K562 (cell line): ENCODE results near the gene KCNC4. TPM values are rescaled to one million over a fixed set of nuclear protein-coding genes. Genes with fewer than 3 reads are reported as not detected.

ENCODE experiments used
- BACH1 ChIP-seq: fragments of 200-800 bp; sonication (Bioruptor generic); IDR thresholded peaks from 2 replicates; pipeline ENCODE4 v1.6.1; 2016; ENCODE audit warnings: missing genetic modification characterization, missing compliant biosample characterization
- BRD4 ChIP-seq: fragments of 200-600 bp; sonication (generic); IDR thresholded peaks from 2 replicates; pipeline ENCODE4 v1.6.1; 2017; ENCODE audit warnings: inconsistent platforms
- CREB1 ChIP-seq, 2 experiments: sonication (generic) in 1 of 2; formaldehyde crosslinking in 1 of 2; IDR thresholded peaks; 2 replicates each; pipeline versions ENCODE4 v1.6.1 to v1.8.0; 2012 to 2022; ENCODE audit warnings: inconsistent platforms in 1 of 2, mild to moderate bottlenecking in 1 of 2, missing genetic modification reagents in 1 of 2, moderate library complexity in 1 of 2
- CREB5 ChIP-seq: fragments of 250-450 bp; sonication (Bioruptor Pico); IDR thresholded peaks from 2 replicates; pipeline ENCODE4 v1.5.0; 2020; ENCODE audit warnings: mild to moderate bottlenecking
- CXXC5 ChIP-seq: fragments of 250-450 bp; sonication (Bioruptor Pico); IDR thresholded peaks from 2 replicates; pipeline ENCODE4 v1.8.0; 2022; ENCODE audit warnings: inconsistent platforms, mild to moderate bottlenecking, moderate library complexity
- DIDO1 ChIP-seq: fragments of 450-650 bp; IDR thresholded peaks from 2 replicates; pipeline ENCODE4 v1.6.1; 2016; ENCODE audit warnings: low read depth, missing biosample characterization, missing genetic modification characterization
- EGR1 ChIP-seq: fragments of 450-650 bp; conservative IDR thresholded peaks from 2 replicates; pipeline ENCODE4 v1.6.1; 2017; ENCODE audit warnings: mild to moderate bottlenecking
- ELK3 ChIP-seq: fragments of 450-650 bp; formaldehyde crosslinking; IDR thresholded peaks from 2 replicates; pipeline ENCODE4 v1.4.0; 2020; ENCODE audit warnings: mild to moderate bottlenecking
- ETV5 ChIP-seq: sonication (generic); formaldehyde crosslinking; IDR thresholded peaks from 2 replicates; pipeline ENCODE4 v1.4.0; 2020; ENCODE audit warnings: low read depth, mild to moderate bottlenecking, missing genetic modification reagents
- ETV6 ChIP-seq, 3 experiments: fragments of 150-350 bp in 1 of 3; sonication (generic) in 1 of 3; formaldehyde crosslinking in 1 of 3; IDR thresholded peaks; 2 replicates each; pipeline versions ENCODE4 v1.6.1 to v1.8.0; 2014 to 2022; ENCODE audit warnings: borderline replicate concordance in 2 of 3, low read depth in 2 of 3, antibody characterized with exemption in 1 of 3, low read length in 1 of 3, mild to moderate bottlenecking in 1 of 3, missing genetic modification reagents in 1 of 3
- FOXP4 ChIP-seq: sonication (generic); formaldehyde crosslinking; IDR thresholded peaks from 2 replicates; pipeline ENCODE4 v1.8.0; 2022; ENCODE audit warnings: mild to moderate bottlenecking, missing genetic modification reagents, borderline replicate concordance
- GATAD2B ChIP-seq: fragments of 450-650 bp; IDR thresholded peaks from 2 replicates; pipeline ENCODE4 v1.6.1; 2017; ENCODE audit warnings: mild to moderate bottlenecking, borderline replicate concordance
- HNRNPLL ChIP-seq: fragments of 200-400 bp; formaldehyde crosslinking; IDR thresholded peaks from 2 replicates; pipeline ENCODE4 v1.6.1; 2017; ENCODE audit warnings: low read length, low read depth, mild to moderate bottlenecking; ENCODE audit not compliant: poor library complexity, severe bottlenecking
- MAX ChIP-seq: sonication (generic); formaldehyde crosslinking; IDR thresholded peaks from 2 replicates; pipeline ENCODE4 v1.9.0; 2022; ENCODE audit warnings: mild to moderate bottlenecking, missing genetic modification reagents
- NCOA2 ChIP-seq, 2 experiments: fragments of 450-650 bp; IDR thresholded peaks; 2 replicates each; pipeline ENCODE4 v1.6.1; 2018; ENCODE audit warnings: mild to moderate bottlenecking in 2 of 2, moderate library complexity in 1 of 2; ENCODE audit not compliant: partially characterized antibody in 2 of 2
- NCOR1 ChIP-seq: fragments of 450-650 bp; IDR thresholded peaks from 2 replicates; pipeline ENCODE4 v1.6.1; 2016; ENCODE audit warnings: mild to moderate bottlenecking, moderate library complexity
- PCBP1 ChIP-seq: fragments of 200-400 bp; formaldehyde crosslinking; IDR thresholded peaks from 2 replicates; pipeline ENCODE4 v1.6.1; 2018; ENCODE audit warnings: mild to moderate bottlenecking, low read depth, low read length; ENCODE audit not compliant: poor library complexity, severe bottlenecking
- RBM34 ChIP-seq: fragments of 200-400 bp; formaldehyde crosslinking; IDR thresholded peaks from 2 replicates; pipeline ENCODE4 v1.6.1; 2018; ENCODE audit warnings: low read length, borderline replicate concordance; ENCODE audit not compliant: insufficient read depth
- STAT5A ChIP-seq: IDR thresholded peaks from 2 replicates; pipeline ENCODE4 v1.6.1; 2012; ENCODE audit warnings: low read length, inconsistent platforms, borderline replicate concordance
- TEAD1 ChIP-seq, 2 experiments: fragments of 450-650 bp in 1 of 2; sonication (generic) in 1 of 2; formaldehyde crosslinking; IDR thresholded peaks; 2 replicates each; pipeline versions ENCODE4 v1.4.0 to v1.8.0; 2020 to 2022; ENCODE audit warnings: mild to moderate bottlenecking in 2 of 2, missing genetic modification reagents in 1 of 2
- TSC22D4 ChIP-seq: fragments of 450-650 bp; IDR thresholded peaks from 2 replicates; pipeline ENCODE4 v1.6.1; 2016; ENCODE audit warnings: missing genetic modification characterization, missing biosample characterization, control low read depth
- polyA plus RNA-seq, 8 experiments: library from polyadenylated mRNA; depleted of rRNA in 4 of 8; stranded (reverse) in 5 of 8; unstranded in 3 of 8; fragments of >200 nt; fragmentation: Nextera tagmentation in 2 of 8; fragmentation: Illumina TruSeq in 1 of 8; extraction: Ambion mirVana in 2 of 8; extraction: Trizol in 1 of 8; gene quantifications; 2 replicates each; pipeline versions ENCODE4 v1.2.1 to v1.2.3, GENCODE V29; 2011 to 2014; ENCODE audit warnings: inconsistent platforms in 1 of 8, missing spikeins in 1 of 8
- total RNA-seq, 7 experiments: library from RNA; depleted of rRNA in 6 of 7; stranded (reverse); fragments of >200 nt in 6 of 7; fragmentation: Illumina TruSeq in 2 of 7; extraction: Trizol in 2 of 7; gene quantifications; 2 replicates each; pipeline versions ENCODE4 v1.2.1 to v1.2.3, GENCODE V29; 2011 to 2021; ENCODE audit warnings: low replicate concordance in 1 of 7

The KCNC4 gene
- total and polyA plus RNA-seq, 9 of the 15 experiments (the other 6 are each of a cell fraction or from before 2014, with no cell fraction given): 0.07 to 1.8 (median 0.73) TPM

GRCh38 chr1:110210604-110211495 lies 736 bp downstream of the KCNC4 start (continued):
- TF ChIP-seq BACH1 (tag) (no peak), NCOA2 (IDR thresholded peaks at IDR 0.05; ENCODE audit: partially characterized antibody in 2 of 2) (no peak), BRD4 (no peak), CXXC5 (CRISPR knock-in tag) (peak; percentile 23; the same call in 1 of the 2 replicates), HNRNPLL (no peak), GATAD2B (no peak), ELK3 (CRISPR knock-in tag) (no peak), EGR1 (0 out of 2 replicates have a peak, but pooled peaks have one; percentile 35), STAT5A (no peak), RBM34 (0 out of 2 replicates have a peak, but pooled peaks have one; percentile 6), ETV5 (CRISPR knock-in tag) (0 out of 2 replicates have a peak, but pooled peaks have one; percentile 26), MAX (CRISPR knock-in tag) (peak; percentile 88), TEAD1 (CRISPR knock-in tag; IDR thresholded peaks at IDR 0.05) (no peak), TSC22D4 (no peak), ETV6 (IDR thresholded peaks at IDR 0.05; ENCODE audit: borderline replicate concordance in 1 of 2, low read depth in 2 of 2, low read length in 1 of 2) (no peak), ETV6 (CRISPR knock-in tag; IDR thresholded peaks at IDR 0.05; ENCODE audit: borderline replicate concordance) (peak; percentile 63; the same call in 1 of the 2 replicates), CREB1 (IDR thresholded peaks at IDR 0.05) (no peak), CREB1 (CRISPR knock-in tag; IDR thresholded peaks at IDR 0.05) (no peak), NCOR1 (no peak), PCBP1 (peak; percentile 42), FOXP4 (CRISPR knock-in tag) (peak; percentile 83; the same call in 1 of the 2 replicates), DIDO1 (tag) (no peak), CREB5 (no peak)
